ENCODE measurements around the gene AKAP1.

GRCh38 chr17:57114085-57114673 is 29.1 kb downstream of the AKAP1 start:
- TF ChIP-seq CTCF (IDR thresholded peaks at IDR 0.05; ENCODE audit: control extremely low read depth in 1 of 3, insufficient read depth in 1 of 3, low read depth in 1 of 3, low read length in 3 of 3), result peak; percentile 87 to 96 (median 94)
- TF ChIP-seq TCF12 (IDR thresholded peaks at IDR 0.05; ENCODE audit: low read depth, low read length), result no peak
- no peak for TF ChIP-seq TAF1 (IDR thresholded peaks at IDR 0.05; ENCODE audit: low read depth, low read length)

Data from H1 (cell line).